IgD-negative memory B cell (primary cell): ENCODE measurements around the gene CD93. TPM values are rescaled to one million over a fixed set of nuclear protein-coding genes. Genes with fewer than 3 reads are reported as not detected.

Experiments
- H3K27ac Mint-ChIP-seq, 3 donors: one replicate each; pipeline ENCODE4 v1.8.0; 2020 to 2022; ENCODE audit warnings: mild to moderate bottlenecking in 3 of 3, mixed read lengths in 3 of 3, moderate library complexity in 1 of 3
- H3K27me3 Mint-ChIP-seq: one replicate; pipeline ENCODE4 v1.8.0; 2021; ENCODE audit warnings: mixed read lengths
- H3K36me3 Mint-ChIP-seq: one replicate; pipeline ENCODE4 v1.8.0; 2020; ENCODE audit warnings: mild to moderate bottlenecking, mixed read lengths
- H3K4me1 Mint-ChIP-seq, 3 donors: one replicate each; pipeline ENCODE4 v1.8.0; 2020 to 2022; ENCODE audit warnings: mixed read lengths in 3 of 3, mild to moderate bottlenecking in 1 of 3
- H3K4me3 Mint-ChIP-seq, 4 donors: one replicate each; pipeline ENCODE4 v1.8.0; 2020 to 2022; ENCODE audit warnings: mild to moderate bottlenecking in 4 of 4, mixed read lengths in 4 of 4, moderate library complexity in 3 of 4
- H3K9me3 Mint-ChIP-seq, 3 donors: one replicate each; pipeline ENCODE4 v1.8.0; 2020 to 2021; ENCODE audit warnings: mixed read lengths in 3 of 3, mild to moderate bottlenecking in 1 of 3
- polyA plus RNA-seq: library from polyadenylated mRNA; unstranded; fragments of 300-500 nt; fragmentation: Illumina TruSeq; gene quantifications from one replicate; pipeline ENCODE4 v1.2.3, GENCODE V29; 2021

CD93 gene
- polyA plus RNA-seq, 1 donor from 2014 or later = not detected

DNA sequence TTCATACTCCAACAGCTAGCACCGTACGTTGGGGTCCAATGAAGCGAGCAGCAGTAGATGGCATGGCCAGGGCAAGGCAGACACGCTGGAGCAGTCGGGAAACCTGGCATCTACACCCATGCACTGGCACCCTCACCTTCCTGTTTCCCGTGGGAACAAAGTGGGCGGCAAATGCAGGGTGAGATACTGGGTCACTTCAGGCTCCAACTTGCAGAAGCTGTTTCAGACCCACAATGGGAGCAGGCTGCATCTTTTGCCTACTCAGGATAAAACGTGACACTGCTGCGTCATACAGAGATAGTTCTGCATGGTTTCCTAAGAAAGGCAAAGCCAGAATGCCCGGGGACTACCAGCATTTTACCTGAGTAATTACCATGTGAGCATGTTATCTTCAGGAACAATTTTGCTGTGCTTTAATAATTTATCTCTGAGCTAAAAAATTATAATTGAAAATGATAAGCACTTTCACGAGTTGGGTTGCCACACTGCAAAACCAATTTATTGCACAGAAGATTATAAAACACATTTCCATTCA is 10.9 kb upstream of the CD93 start:
- Mint-ChIP-seq H3K4me3 (no peak overlapping the region), H3K4me1 (no peaks in the 10 kb centered on the region), H3K27ac (no peak overlapping the region), H3K27me3 (peaks cover 13% of the 10 kb centered on the region), H3K9me3 (no peaks in the 10 kb centered on the region), H3K36me3 (no peaks in the 10 kb centered on the region)

DNA sequence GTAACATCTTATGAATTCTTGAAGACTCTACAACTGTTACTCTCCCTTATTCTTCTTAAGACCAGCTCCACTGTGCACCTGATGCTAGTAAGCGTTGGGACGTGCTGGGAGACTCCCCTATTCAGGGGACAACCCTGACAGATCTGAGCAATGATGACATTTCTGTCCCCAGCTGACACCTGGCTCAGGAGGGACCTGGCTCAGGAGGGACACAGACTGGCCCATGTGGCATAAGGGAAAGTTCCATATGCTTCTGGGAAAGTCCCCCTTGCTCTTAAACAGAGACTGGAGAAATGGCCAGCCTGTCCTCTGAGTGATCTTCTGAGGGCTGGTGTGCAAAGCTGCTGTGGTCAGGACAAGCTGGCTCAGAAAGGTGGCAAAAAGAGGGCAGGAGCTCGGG is 10.0 kb upstream of the CD93 start:
- H3K9me3 Mint-ChIP-seq = no peaks in the 10 kb centered on the region
- H3K4me1 Mint-ChIP-seq = no peaks in the 10 kb centered on the region
- peaks cover 13% of the 10 kb centered on the region for H3K27me3 Mint-ChIP-seq
- peak overlapping the region in 1 of 3 donors; percentile 5 for H3K27ac Mint-ChIP-seq
- H3K4me3 Mint-ChIP-seq = no peak overlapping the region
- no peaks in the 10 kb centered on the region for H3K36me3 Mint-ChIP-seq

DNA sequence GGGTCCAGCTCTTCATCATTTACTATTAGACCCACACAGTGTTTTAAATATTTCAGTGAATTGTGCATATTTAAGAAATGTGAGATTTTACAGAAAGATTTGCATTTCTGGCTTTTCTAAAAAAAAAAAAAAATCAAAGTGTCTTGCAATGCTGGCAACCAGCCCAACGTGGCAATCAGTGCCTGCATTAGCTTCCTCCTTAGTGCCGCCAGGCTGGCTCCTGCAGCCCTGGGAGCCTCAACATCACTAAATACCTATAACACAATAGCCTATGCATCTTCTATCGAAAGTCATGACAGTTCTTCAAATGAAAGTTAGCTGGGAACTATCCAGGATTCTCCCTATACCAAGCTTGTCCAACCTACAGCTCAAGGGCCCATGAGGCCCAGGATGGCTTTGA is 9.4 kb upstream of the CD93 start:
- Mint-ChIP-seq H3K4me1 (no peaks in the 10 kb centered on the region), H3K4me3 (no peak overlapping the region), H3K27me3 (peaks cover 13% of the 10 kb centered on the region), H3K36me3 (no peaks in the 10 kb centered on the region), H3K9me3 (no peaks in the 10 kb centered on the region), H3K27ac (no peak overlapping the region)

DNA sequence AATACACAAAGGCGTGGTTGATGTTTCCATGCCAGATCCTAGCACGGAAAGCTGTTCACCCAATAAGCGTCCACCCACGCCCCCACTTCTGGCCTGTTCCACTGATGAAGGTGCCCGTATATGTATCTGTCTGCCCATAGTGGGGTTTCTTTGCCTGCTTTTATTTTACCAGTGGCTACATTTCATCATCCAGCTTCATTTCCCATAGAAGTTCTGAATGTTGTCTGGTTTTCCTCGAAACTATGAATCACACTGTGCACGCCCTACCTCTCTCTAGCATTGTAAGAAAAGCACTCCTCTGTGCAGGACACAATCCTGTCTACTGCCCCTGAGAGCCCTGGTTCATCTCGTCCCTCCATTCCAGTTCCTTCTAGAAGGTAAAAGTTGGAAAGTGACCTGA is 8.8 kb upstream of the CD93 start:
- Mint-ChIP-seq H3K4me1 (no peaks in the 10 kb centered on the region), H3K27me3 (peaks cover 13% of the 10 kb centered on the region), H3K36me3 (no peaks in the 10 kb centered on the region), H3K9me3 (no peaks in the 10 kb centered on the region), H3K4me3 (no peak overlapping the region), H3K27ac (no peak overlapping the region)

DNA sequence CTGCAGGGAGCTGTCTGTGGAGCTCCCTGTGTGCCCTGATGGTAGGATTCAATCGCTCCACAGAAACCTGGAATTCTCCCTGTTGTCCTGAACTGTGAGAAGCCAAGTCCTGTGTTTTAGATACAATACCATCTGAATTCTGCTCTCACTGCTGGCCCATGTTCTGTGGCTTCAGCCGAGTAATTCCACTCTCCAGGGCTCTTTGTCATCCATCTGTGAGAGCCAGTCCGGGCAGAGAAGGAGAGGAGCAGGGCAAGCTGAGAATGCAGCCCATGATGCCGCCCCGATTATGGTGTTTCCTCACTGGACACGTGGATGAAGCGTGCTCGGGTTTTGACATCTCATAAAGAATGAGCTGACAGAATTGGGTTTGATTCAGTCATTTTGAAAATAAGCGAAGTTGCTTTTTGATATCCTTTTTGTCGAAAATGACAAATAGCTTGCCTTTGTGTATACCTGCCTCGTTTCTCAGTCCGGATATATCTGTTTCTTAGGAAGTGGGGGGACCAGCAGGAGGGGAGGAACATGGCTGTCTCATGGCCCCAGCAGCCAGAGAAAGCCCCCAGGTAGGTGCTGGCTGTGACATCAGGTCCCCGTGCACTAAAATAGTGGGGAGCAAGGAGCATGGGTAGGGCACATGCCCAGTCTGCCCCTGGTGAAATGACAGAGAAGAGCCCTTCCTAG is 8.2 kb upstream of the CD93 start:
- Mint-ChIP-seq H3K9me3 (no peaks in the 10 kb centered on the region), H3K36me3 (no peaks in the 10 kb centered on the region), H3K27me3 (peaks cover 13% of the 10 kb centered on the region), H3K4me1 (no peaks in the 10 kb centered on the region), H3K4me3 (no peak overlapping the region), H3K27ac (no peak overlapping the region)

DNA sequence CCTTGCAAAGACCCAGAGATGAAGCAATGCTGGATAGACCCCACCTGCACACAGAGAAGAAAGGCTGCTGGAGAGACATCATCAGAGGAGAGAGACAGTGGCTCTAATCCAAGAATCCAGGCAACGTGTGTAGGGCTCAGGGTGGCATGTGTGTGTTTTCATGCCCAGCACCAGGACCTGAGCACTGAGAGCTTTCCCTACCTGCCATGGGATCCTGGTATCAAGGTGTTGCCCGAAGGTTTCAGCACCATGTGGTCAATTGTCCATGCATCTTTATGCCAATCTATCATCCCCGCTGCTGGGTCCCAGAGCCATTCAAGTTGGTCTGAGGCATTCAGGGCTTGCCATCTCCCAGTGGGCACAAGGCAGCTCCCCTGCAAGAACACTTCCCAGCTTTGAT is 7.5 kb upstream of the CD93 start:
- no peaks in the 10 kb centered on the region for H3K4me1 Mint-ChIP-seq
- no peaks in the 10 kb centered on the region for H3K36me3 Mint-ChIP-seq
- H3K27me3 Mint-ChIP-seq = peaks cover 13% of the 10 kb centered on the region
- H3K27ac Mint-ChIP-seq = no peak overlapping the region
- H3K9me3 Mint-ChIP-seq = no peaks in the 10 kb centered on the region
- no peak overlapping the region for H3K4me3 Mint-ChIP-seq

DNA sequence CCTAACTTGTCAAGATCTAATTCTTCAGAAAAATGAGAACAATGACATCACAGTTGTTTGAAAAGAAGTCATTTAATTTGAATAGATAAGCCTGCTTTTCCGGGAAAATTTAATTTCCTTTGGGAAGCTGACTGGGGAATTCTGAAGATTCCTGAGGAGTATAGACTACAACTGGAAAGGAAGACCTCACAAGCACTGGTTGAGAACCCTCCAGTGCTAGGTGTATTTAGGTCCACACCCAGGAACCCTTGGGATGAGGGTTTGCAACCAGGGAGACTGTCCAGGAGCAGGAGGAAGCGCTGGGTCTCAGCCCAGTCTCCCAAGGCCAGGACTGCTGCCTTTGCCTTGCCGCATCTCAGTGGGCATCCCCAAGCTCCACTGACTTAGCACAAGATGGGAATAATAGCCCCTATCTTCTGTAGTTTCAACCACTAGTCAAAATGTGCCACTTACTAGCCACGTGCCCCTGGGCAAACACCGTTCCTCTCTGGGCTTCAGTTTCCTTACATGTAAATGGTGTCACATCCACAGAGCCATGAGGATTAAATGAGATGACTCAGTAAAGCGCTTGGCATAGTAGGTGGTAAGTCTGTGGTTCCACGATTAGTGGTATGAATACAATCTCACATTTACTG is 6.9 kb upstream of the CD93 start:
- no peak overlapping the region for H3K27ac Mint-ChIP-seq
- no peaks in the 10 kb centered on the region for H3K4me1 Mint-ChIP-seq

DNA sequence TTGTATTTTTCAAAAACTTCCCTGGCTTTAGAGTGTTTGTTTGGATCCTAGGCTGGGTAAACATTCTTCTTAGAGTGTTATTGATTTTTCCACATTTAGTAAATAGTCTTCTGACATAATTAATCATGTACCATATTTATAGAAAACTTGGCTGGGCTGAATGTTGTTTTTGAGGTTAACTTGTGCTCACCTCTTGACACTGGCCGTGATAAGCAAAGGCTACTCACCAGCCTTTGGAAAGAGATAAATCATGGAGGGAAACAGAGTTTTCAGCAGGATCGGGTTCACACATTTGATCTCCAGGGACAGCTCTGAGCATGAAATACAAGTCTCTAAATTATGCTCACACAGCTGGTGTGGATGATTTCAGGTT is 6.2 kb upstream of the CD93 start:
- Mint-ChIP-seq H3K9me3 (no peaks in the 10 kb centered on the region), H3K4me3 (no peak overlapping the region), H3K27ac (no peak overlapping the region), H3K27me3 (peaks cover 10% of the 10 kb centered on the region), H3K36me3 (no peaks in the 10 kb centered on the region), H3K4me1 (no peaks in the 10 kb centered on the region)

More for the DNA sequence above, 6.9 kb upstream of the CD93 start:
- H3K36me3 Mint-ChIP-seq = no peaks in the 10 kb centered on the region
- peaks cover 8% of the 10 kb centered on the region for H3K27me3 Mint-ChIP-seq
- no peak overlapping the region for H3K4me3 Mint-ChIP-seq
- no peaks in the 10 kb centered on the region for H3K9me3 Mint-ChIP-seq

DNA sequence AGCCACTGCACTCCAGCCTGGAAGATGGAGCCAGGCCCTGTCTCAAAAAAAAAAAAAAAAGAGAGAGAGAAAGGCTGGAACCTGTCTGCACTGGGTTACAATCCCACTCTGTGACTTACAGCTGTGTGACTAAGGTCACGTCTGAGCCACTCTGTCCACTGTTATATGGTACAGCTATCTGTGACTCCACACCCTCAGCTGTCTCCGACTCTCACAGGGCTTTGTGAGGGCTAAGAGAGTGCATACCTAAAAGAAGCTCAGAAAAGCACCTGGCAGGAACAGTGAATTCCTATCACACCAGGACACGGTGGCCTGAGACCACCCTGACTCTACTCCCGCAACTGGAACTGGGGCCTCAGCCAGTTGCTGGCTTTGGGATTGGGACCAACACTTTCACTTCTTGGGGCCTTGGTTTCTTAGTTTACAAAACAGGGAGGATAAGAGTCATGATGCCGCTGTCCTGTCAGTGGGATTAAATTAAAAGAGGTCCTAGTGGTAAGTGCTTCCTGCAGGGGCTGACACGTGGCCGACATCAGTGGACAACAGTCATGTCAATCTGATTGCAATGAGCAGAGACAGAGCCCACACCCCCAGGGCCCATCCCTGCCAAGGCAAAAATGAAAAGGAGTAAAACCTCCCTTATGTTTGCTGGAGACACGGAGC is 5.7 kb upstream of the CD93 start:
- Mint-ChIP-seq H3K36me3 (no peaks in the 10 kb centered on the region), H3K27me3 (peaks cover 12% of the 10 kb centered on the region), H3K4me3 (no peak overlapping the region), H3K9me3 (no peaks in the 10 kb centered on the region), H3K27ac (no peak overlapping the region), H3K4me1 (no peaks in the 10 kb centered on the region)

DNA sequence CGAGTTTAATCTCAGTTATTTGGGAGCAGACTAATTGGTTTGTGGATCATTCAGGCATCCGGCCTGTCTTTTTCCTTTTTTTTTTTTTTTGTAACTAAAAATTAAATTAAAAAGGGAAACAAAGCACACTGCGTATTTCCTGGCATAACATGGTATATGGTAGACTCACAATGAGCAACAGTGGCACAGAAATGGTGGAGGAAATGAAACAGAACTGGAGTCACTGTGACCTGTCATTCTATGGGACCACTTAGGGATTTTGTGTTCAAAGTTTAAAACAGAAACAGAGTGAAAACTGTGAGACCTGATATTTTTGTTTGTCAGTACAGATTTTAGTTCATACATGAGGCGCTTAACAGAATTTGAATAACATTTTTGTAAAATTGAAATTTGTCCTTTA is 4.8 kb upstream of the CD93 start:
- Mint-ChIP-seq H3K4me3 (no peak overlapping the region), H3K9me3 (no peaks in the 10 kb centered on the region), H3K36me3 (no peaks in the 10 kb centered on the region), H3K27ac (no peak overlapping the region), H3K4me1 (no peaks in the 10 kb centered on the region), H3K27me3 (peaks cover 16% of the 10 kb centered on the region)

DNA sequence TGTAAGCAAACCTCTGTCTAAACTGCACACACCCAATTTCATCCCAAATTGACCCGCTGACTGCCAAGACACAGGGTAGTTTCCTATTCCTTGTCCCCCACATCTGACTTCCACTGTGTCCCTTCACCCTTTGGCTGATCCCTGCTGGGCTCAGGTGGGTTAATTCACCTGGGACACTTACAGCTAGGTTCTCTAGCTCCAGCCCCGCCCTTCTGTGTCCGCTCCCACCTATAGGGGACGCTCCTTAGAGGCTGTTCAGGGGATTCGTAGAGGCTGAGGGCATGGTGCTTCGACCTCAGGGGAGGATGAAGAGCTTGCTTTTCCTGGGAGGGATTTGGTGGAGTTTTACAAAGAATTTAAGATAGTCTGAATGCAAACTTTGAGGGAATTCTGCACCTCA is 4.0 kb upstream of the CD93 start:
- Mint-ChIP-seq H3K36me3 (no peaks in the 10 kb centered on the region), H3K27ac (no peak overlapping the region), H3K27me3 (peaks cover 14% of the 10 kb centered on the region), H3K4me1 (no peaks in the 10 kb centered on the region), H3K4me3 (no peak overlapping the region), H3K9me3 (no peaks in the 10 kb centered on the region)

DNA sequence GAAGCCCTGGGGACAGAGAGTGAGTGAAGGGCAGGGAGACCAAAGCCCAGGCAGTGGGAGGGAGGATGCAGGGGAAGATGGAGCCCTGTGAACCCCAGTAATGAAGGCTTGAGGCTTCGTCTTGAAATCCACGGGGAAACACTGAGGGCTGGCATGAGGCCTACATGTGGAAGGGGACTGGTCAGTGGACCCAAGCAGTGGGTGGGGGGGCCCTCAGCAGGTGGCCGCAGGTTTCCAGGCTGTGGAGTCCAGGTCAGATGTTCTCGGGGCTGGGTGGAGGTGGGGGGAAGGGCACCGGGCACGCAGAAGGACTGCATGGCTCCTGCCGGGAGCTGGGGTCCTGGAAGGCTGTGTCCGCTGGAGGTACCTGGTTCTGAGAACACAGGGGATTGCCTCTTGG is 2.7 kb upstream of the CD93 start:
- Mint-ChIP-seq H3K36me3 (no peaks in the 10 kb centered on the region), H3K4me3 (no peak overlapping the region), H3K27ac (no peak overlapping the region), H3K27me3 (peaks cover 10% of the 10 kb centered on the region), H3K9me3 (no peaks in the 10 kb centered on the region), H3K4me1 (no peaks in the 10 kb centered on the region)

DNA sequence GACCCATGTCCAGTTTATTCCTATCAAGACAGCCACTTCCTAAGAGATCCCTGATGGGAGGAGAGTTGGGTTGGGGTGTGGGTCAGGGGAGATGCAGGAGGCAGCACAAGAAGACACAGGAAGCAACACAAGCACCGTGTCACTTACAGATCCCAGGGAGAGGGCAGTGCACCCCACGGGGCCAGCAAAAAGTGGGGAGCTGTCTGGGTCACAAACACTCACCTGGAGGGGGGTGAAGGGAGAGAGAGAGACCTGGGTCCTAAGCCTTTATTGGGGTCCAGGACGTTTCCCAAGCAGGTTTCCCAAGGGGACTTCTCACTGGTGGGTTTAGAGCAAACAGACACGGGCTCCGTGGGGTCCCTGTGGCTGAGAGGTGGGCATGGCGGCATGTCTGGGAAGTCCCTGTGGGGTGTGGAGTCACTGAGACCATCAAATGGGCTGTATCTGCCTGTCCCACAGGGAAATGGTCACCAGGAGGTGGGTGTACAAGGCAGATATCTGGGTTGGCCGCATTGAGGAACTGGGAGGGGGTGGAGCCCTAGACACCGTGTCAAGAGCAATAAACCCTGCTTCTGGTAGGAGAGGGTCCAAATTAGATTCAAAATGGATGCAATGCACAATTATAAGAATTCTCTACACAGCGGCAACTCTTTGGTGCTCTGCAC is 1.6 kb upstream of the CD93 start:
- Mint-ChIP-seq H3K9me3 (no peaks in the 10 kb centered on the region), H3K27ac (no peak overlapping the region), H3K4me1 (no peaks in the 10 kb centered on the region), H3K4me3 (no peak overlapping the region), H3K27me3 (peaks cover 10% of the 10 kb centered on the region), H3K36me3 (no peaks in the 10 kb centered on the region)

DNA sequence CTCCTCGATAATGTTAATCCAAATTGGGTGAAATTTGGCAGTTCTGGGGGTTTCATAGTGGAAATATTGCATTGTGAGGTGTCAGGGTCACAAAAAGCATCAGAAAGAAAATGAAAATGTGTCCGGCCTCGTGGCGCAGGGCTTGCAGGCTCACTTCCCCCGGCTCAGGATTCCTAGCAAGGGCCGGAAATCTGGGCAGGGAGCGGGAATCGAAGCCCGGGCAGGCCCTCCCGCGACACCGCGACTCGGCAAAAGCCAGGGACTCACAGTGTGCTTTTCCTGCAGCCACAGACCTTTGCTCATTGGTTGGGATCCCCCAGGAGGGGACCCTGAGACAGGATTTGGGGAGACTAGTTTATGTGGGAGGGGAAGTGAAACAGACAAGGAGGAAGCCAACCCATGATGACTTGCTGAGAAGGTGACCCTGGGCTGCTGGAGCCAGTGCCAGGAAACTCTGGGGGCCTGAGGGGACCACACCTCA is 847 bp upstream of the CD93 start:
- no peaks in the 10 kb centered on the region for H3K4me1 Mint-ChIP-seq
- H3K36me3 Mint-ChIP-seq = no peaks in the 10 kb centered on the region
- no peak overlapping the region for H3K27ac Mint-ChIP-seq
- H3K4me3 Mint-ChIP-seq = peak overlapping the region in 1 of 4 donors; percentile 63
- no peaks in the 10 kb centered on the region for H3K9me3 Mint-ChIP-seq
- H3K27me3 Mint-ChIP-seq = peaks cover 11% of the 10 kb centered on the region

DNA sequence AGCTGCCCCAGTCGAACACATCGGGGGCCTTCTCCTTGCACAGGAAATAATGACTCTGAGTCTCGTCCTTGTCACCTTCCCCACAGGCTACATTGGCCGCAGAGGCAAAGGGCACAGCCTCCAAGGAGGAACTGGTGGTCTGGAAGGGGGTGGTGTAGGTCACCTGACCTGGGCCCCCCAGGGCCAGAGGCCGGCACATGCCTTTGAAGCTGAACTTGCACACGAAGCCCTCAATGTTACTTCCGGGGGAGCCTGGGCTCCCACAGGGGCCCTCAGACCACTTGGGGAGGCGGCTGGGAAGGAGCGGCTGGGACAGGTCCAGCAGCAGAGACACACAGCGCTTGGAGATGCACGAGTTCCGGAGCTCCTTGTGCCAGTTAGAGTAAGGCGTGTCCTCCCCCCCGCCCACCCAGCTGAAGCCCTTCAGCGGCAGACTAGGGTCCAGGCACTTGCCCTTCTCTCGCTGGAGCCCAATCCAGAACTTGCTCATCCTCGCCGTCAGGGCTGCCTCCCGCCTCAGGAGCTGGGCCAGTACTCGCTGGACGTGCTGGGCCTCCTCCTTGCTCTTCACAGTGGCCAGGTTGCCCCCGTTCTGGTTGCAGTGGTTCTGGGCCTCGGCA is 578 bp downstream of the CD93 start:
- H3K4me3 Mint-ChIP-seq = no peak overlapping the region
- H3K27ac Mint-ChIP-seq = no peak overlapping the region

More for the DNA sequence above, 578 bp downstream of the CD93 start:
- Mint-ChIP-seq H3K27me3 (peaks cover 11% of the 10 kb centered on the region), H3K36me3 (no peaks in the 10 kb centered on the region), H3K9me3 (no peaks in the 10 kb centered on the region), H3K4me1 (no peaks in the 10 kb centered on the region)
